Amniotic epithelial cell (primary cell): ENCODE data around the gene HDAC11.

Experiments
- DNase-seq: peaks from one replicate; pipeline ENCODE4 v3.0.0-alpha.2; 2010; ENCODE audit warnings: low read depth

The HDAC11 gene

GRCh38 chr3:13525827-13526625 lies 45.9 kb downstream of the HDAC11 start:
- DNase-seq, result no peak

- DNase-seq, result no peak
Measured at GRCh38 chr3:13526626-13526949, 46.5 kb downstream of the HDAC11 start.

GRCh38 chr3:13528217-13528867 lies 48.2 kb downstream of the HDAC11 start:
- DNase-seq, result no peak

DNA sequence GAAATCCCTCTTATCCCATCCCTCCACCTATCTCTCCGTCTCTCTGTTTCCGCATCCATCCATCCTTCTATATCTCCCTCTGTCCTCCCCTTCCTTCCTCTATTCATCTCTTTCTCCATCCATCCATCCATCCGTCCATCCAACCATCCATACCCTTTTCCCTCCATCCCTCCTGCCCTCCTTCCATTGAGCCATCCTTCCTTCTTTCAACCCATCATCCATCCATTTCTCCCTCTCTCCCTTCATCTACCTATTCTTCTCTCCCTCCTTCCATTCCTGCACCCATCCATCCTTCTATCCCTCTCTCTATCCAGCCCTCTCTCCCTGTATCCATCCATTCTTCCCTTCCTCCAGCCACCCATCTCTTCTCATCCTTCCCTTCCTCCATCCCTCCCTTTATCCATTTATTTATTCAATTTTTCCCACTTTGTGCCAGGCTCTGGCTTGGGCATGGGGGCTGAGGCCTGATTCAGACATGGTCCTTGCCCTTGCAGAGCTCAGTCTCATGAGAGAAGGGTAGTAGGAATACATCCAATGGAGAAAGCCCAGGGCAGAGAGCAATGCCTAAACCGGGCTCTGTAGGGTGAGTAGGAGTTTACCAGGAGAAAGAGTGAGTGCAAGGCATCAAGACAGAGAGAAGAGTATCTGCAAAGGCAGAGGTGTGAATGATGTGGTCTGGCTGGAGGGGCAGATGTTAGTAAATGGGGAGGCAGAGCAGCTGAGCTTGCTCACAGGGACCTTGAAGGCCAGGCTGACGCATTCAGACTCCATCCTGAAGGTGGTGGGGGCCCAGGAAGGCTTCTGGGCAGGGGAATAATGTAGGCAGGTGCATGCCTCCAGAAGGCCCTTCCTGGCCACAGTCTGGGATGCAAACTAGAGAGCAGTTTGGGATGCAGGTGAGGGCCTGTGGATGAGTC lies 49.3 kb downstream of the HDAC11 start:
- DNase-seq, result no peak

DNA sequence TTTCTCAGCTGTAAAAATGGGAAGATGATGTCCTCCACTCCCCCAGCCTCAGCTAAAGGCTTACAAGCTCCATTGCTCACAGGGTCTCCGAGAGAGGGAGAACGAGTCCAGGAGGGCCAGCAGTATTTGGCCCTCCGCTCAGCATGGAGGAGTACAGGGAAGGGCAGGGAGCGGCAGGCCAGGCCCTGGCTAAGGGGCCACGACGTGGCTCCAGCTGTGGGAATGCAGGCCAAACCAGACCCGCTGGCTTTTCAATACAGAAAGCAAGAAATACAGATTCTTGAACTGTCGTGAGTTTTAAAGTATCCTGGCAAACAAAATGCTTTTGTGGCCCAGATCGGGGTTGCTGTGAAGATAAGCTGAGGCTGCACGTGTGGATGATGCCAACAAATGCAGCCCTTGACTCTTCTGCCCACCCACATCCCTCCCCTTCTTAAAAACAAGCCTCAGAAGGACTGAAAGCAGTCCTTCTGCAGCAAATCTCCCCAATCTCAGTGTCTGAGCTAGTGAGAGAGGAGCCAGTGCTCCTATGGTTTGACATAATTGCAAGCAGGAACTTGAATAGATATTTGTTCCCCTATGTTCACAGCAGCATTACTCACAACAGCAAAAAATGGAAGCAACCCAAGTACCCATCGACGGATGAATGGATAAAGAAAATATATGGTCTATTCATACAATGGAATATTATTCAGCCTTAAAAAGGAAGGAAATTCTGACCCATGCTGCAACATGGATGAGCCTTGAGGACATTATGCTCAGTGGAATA lies 50.3 kb downstream of the HDAC11 start:
- DNase-seq, result no peak

DNA sequence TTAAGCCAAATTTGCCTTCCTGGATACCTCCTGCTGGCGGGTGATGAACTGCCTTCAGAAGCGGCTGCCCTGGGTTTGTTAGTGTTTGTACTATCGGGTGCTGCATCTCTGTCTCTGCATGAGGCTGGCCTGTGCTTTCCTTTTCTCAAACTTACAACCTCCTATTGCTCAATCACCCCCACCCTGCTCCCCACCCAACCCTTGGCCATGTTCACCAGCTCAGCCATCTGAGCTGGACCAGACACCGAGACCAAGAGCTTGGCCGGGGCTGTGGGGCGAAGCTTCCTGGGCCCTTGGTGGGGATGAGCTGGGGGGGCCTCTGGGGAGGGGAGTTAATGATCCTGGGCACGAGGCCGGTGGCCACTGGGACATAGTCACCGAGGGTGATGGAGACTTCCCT lies 52.0 kb downstream of the HDAC11 start:
- no peak for DNase-seq

DNA sequence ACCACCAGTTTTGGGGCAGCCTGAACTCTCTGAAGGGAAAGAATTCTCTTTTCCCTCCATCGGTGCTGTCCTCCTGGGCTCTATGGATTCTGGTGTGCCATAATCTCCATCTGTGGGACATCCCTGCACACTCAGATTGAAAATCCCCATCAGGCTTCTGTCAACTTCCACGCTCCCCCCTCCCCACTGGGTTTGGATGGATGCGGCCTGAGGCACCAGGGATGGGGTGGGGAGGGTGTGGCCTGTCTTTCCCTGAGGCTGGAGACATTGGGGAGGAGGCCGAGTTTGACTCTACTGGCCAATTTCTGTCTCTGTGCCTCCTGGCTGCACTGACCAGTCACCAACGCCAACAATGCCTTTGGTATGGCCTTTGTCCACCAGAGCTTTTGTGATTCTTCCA lies 52.5 kb downstream of the HDAC11 start:
- no peak for DNase-seq

GRCh38 chr3:13533885-13534301 lies 53.8 kb downstream of the HDAC11 start:
- no peak for DNase-seq

DNA sequence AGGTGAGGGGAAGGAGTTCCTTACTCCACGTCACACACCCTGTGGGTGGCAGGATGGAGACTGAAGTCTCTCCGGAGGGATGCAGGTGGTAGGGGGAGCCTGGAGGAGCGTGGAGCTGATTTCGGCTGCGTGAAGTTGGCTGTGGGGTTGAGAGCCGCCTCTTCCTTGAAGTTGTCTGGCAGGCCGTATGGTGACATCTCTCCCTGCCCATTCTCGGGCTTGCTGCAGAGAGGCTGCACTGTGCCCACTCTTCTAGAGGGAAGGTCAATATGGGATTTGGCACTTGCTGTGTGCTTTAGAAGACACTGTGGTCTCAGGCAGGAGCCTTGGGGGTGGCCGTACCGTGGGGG lies 55.4 kb downstream of the HDAC11 start:
- DNase-seq, result no peak

DNA sequence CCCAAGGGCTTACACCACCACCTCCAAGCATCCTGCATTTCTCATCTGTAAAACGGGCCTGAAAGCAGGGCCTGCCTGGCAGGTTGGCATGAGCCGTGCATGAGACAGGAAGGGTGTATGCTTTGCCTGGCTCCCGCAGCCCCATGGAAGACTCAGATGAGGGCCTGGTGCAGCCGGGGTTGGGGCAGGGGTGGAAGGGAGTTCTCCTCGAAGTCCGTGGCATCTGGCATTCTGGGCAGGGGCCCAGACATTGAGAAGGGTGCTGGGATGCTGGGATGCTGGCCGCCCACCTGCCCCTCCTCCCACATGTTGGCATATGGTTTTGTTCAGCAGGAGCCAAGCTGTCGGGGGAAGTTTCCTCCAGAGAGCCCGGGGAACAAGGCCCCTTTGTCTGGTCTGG lies 55.8 kb downstream of the HDAC11 start:
- no peak for DNase-seq

- DNase-seq, result no peak
Measured at GRCh38 chr3:13536432-13536831, 56.3 kb downstream of the HDAC11 start.

DNA sequence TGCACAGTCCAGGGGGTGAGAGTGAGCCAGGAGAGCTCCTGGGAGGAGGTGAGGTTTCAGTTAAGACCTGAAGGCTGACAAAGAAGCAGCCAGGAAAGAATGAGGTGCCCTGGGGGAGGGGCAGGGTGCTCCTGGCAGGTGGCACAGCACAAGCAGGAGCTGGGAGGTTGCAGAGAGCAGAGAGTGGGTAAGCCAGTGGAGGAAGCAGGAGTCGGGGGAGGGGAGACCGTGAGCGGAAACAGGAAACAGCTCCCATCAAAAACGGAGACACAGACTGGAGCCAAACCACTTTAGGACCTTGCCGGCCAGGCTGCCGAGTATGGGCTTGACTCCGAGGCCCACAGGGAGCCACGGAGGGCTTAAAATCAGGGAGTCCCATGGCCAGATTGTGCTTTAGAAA lies 56.7 kb downstream of the HDAC11 start:
- no peak for DNase-seq

GRCh38 chr3:13537244-13537908 lies 57.3 kb downstream of the HDAC11 start:
- DNase-seq, result no peak

DNA sequence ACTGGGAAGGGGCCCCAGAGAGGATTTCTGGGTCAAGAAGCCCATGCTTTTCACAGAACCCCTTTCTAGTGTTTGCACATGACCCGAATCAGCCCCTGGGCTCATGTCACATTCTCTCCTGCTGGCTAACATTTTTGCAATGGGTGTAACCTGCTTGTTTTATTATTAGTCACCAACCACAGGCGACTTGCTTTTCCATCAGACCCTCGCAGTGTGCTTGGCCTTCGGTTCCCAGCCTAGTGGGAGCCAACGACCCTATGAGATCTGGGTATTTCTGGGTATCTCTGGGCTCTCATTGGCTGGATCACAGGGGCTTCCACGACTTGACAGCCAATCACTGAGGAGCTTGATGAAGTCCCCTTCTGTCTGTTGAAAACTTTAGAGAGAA lies 57.8 kb downstream of the HDAC11 start:
- peak; percentile 75 for DNase-seq

GRCh38 chr3:13538520-13539291 lies 58.6 kb downstream of the HDAC11 start:
- no peak for DNase-seq

DNA sequence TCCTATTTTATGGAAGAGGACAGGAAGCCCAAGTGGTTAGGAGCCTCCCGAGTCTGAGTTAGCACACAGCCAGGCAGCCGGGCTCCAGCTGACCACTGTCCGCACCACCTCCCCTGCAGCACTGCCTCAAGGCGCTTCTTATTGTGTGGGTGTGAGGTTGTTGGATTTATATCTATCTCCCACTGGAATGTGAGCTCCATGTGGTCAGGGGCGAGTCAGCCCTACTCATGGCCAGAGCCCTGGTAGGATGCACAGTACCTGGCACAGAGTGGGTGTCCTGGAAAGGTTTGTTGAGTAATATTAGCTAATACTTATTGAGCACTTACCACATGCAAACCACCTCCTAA lies 59.2 kb downstream of the HDAC11 start:
- DNase-seq, result peak; percentile 96

GRCh38 chr3:13539671-13540070 lies 59.6 kb downstream of the HDAC11 start:
- no peak for DNase-seq

- DNase-seq, result no peak
Measured at GRCh38 chr3:13540297-13540995, 60.3 kb downstream of the HDAC11 start.

GRCh38 chr3:13541691-13542090 lies 61.6 kb downstream of the HDAC11 start:
- DNase-seq, result no peak

DNA sequence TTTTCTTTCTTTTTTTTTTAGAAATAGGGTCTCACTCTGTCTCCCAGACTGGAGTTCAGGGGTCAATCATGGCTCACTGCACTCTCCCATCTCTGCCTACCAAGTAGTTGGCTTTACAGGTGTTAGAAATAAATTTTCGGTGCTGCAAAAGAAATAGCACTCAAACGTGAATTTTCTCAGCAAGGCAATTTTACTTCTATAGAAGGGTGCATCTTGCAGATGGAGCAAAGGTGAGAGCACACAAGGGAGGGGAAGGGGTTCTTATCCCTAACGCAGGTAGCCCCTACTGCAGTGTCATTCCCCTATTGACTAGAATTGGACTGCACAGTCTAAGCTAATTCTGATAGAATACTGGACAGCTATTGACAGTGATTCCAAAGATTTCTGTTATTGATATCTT lies 62.0 kb downstream of the HDAC11 start:
- no peak for DNase-seq
